Measurements from ENCODE around the gene ELOA2. TPM values are rescaled to one million over a fixed set of nuclear protein-coding genes. Genes with fewer than 3 reads are reported as not detected.

ELOA2 gene
- total RNA-seq: not detected in 2 replicates

GRCh38 chr18:47035156-47035671, at the start of gene ELOA2:
Gene ELOA2, minus strand, starts transcription at chr18:47035621. Its CDS starts 357 bp downstream, at chr18:47035264.

Other genes starting within 250 kb of the ELOA2 start
- gene PIAS2, start 118.1 kb downstream of the ELOA2 start, total RNA-seq: 15.2 and 16.1 TPM in 2 replicates
- gene KATNAL2, start 118.0 kb downstream of the ELOA2 start, total RNA-seq: 2.3 and 11.0 TPM in 2 replicates
- 10.5 and 11.0 TPM in 2 replicates for gene HDHD2, start 114.9 kb upstream of the ELOA2 start, total RNA-seq
- 16.6 and 18.8 TPM in 2 replicates for gene IER3IP1, start 140.7 kb upstream of the ELOA2 start, total RNA-seq
- not detected in 2 replicates for gene SKOR2, start 216.0 kb upstream of the ELOA2 start, total RNA-seq